HepG2 (cell line): Measurements from ENCODE around the gene ZDHHC14. TPM values are rescaled to one million over a fixed set of nuclear protein-coding genes. Genes with fewer than 3 reads are reported as not detected.

Experiments used
- ATAC-seq: fragments of 200-7000 bp; cut with Tn5 transposase; 3 replicates; pipeline ENCODE4 v1.9.1; 2020; ENCODE audit warnings: mild to moderate bottlenecking, moderate library complexity
- BruUV-seq: library from RNA; stranded (reverse); fragments of 400-500 nt; replicated peaks from 2 replicates; lab custom pipeline; 2021; lab: Mats Ljungman, UMichigan
- CTCF ChIA-PET: fragments of 300-600 bp; formaldehyde crosslinking; extraction: SDS; loops from one replicate; lab custom pipeline; 2021; ENCODE audit warnings: low total read pairs, inconsistent platforms, low intra/inter-chr PET ratio; lab: Yijun Ruan, JAX
- POLR2A ChIA-PET: fragments of 350-600 bp; sonication (Branson Sonifier 250); formaldehyde crosslinking; loops from one replicate; lab custom pipeline; 2020; ENCODE audit warnings: antibody characterized with exemption, inconsistent platforms; lab: Yijun Ruan, JAX
- DNase-seq: peaks from one replicate; pipeline ENCODE4 v3.0.0-alpha.2; 2015; ENCODE audit warnings: low spot score
- FAIRE-seq: peaks from 3 replicates; lab custom pipeline; 2011; peaks lifted over from hg19 to GRCh38; lab: Jason Lieb, UNC
- H2AFZ ChIP-seq: one replicate; pipeline ENCODE4 v1.6.1; 2011; ENCODE audit warnings: low read length, inconsistent platforms
- H3K27ac ChIP-seq: fragments of 300-600 bp; 3 replicates; pipeline ENCODE4 v1.8.0; 2011; ENCODE audit warnings: mixed run types, mild to moderate bottlenecking, mixed read lengths, low read length, inconsistent platforms; ENCODE audit not compliant: insufficient read depth; ENCODE audit errors: extremely low read length
- H3K27me3 ChIP-seq, 2 experiments: fragments of 200-600 bp in 1 of 2; 2 replicates in 1 of 2; 3 replicates in 1 of 2; pipeline versions ENCODE4 v1.6.0 to v1.8.0; 2011; ENCODE audit warnings: low read length in 2 of 2, mild to moderate bottlenecking in 2 of 2, moderate library complexity in 2 of 2, inconsistent platforms in 1 of 2; ENCODE audit not compliant: insufficient read depth in 2 of 2, control insufficient read depth in 1 of 2
- H3K36me3 ChIP-seq, 2 experiments: fragments of 200-600 bp in 1 of 2; replicated peaks in 1 of 2; 2 replicates in 1 of 2; 3 replicates in 1 of 2; pipeline versions ENCODE4 v1.5.1 to v1.8.0; 2011; ENCODE audit warnings: low read length in 2 of 2, inconsistent platforms in 1 of 2; ENCODE audit not compliant: insufficient read depth in 2 of 2, control insufficient read depth in 1 of 2
- H3K4me1 ChIP-seq: 2 replicates; pipeline ENCODE4 v1.5.1; 2012; ENCODE audit warnings: low read length, inconsistent platforms; ENCODE audit not compliant: insufficient read depth
- H3K4me2 ChIP-seq: 2 replicates; pipeline ENCODE4 v1.6.0; 2011; ENCODE audit warnings: low read depth, low read length, inconsistent platforms
- H3K4me3 ChIP-seq, 3 experiments: fragments of 200-600 bp in 1 of 3; sonication (generic), shearing (Covaris generic) in 1 of 3; replicated peaks in 1 of 3; 2 replicates each; pipeline ENCODE4 v1.5.1; 2011 to 2016; ENCODE audit warnings: low read length in 3 of 3, inconsistent platforms in 2 of 3, low read depth in 2 of 3, mild to moderate bottlenecking in 2 of 3, control low read depth in 1 of 3, mixed read lengths in 1 of 3; ENCODE audit not compliant: insufficient read depth in 1 of 3
- H3K79me2 ChIP-seq: one replicate; pipeline ENCODE4 v1.6.1; 2011; ENCODE audit warnings: low read length, inconsistent platforms; ENCODE audit not compliant: insufficient read depth
- H3K9ac ChIP-seq: 2 replicates; pipeline ENCODE4 v1.6.0; 2011; ENCODE audit warnings: mild to moderate bottlenecking, low read depth, low read length, inconsistent platforms; ENCODE audit not compliant: insufficient read depth
- H3K9me3 ChIP-seq: 2 replicates; pipeline ENCODE4 v1.5.1; 2012; ENCODE audit warnings: mild to moderate bottlenecking, low read length
- H4K20me1 ChIP-seq: 2 replicates; pipeline ENCODE4 v1.6.0; 2011; ENCODE audit warnings: inconsistent platforms, mild to moderate bottlenecking, low read length, moderate library complexity; ENCODE audit not compliant: insufficient read depth
- ARNT ChIP-seq: fragments of 450-650 bp; IDR thresholded peaks from 2 replicates; pipeline ENCODE4 v1.6.1; 2017
- ISL2 ChIP-seq: sonication (generic); formaldehyde crosslinking; IDR thresholded peaks from 2 replicates; pipeline ENCODE4 v1.5.0; 2020; ENCODE audit warnings: missing genetic modification reagents
- MIER2 ChIP-seq: IDR thresholded peaks from 2 replicates; pipeline ENCODE4 v1.6.1; 2016; ENCODE audit warnings: missing biosample characterization, missing genetic modification reagents
- NR2F1 ChIP-seq, 2 experiments: fragments of 450-650 bp in 1 of 2; formaldehyde crosslinking in 1 of 2; IDR thresholded peaks; 2 replicates each; pipeline versions ENCODE4 v1.5.0 to v1.6.1; 2016 to 2020; ENCODE audit warnings: mild to moderate bottlenecking in 1 of 2, missing compliant biosample characterization in 1 of 2, missing genetic modification reagents in 1 of 2, moderate library complexity in 1 of 2
- POGZ ChIP-seq: sonication (generic); formaldehyde crosslinking; IDR thresholded peaks from 2 replicates; pipeline ENCODE4 v1.4.0; 2020; ENCODE audit warnings: mild to moderate bottlenecking, missing genetic modification reagents
- PTBP1 ChIP-seq: fragments of 200-400 bp; formaldehyde crosslinking; IDR thresholded peaks from 2 replicates; pipeline ENCODE4 v1.6.1; 2018; ENCODE audit warnings: low read length, low read depth; ENCODE audit not compliant: poor library complexity, severe bottlenecking
- RFX5 ChIP-seq: IDR thresholded peaks from 2 replicates; pipeline ENCODE4 v1.6.1; 2011; ENCODE audit warnings: low read depth, low read length, improper control_type of control experiment
- SRSF1 ChIP-seq: fragments of 200-400 bp; formaldehyde crosslinking; optimal IDR thresholded peaks from 2 replicates; pipeline ENCODE3; 2017; ENCODE audit warnings: mild to moderate bottlenecking, low read depth, low read length, moderate library complexity
- TBX2 ChIP-seq: sonication (generic); formaldehyde crosslinking; IDR thresholded peaks from 2 replicates; pipeline ENCODE4 v1.5.0; 2020; ENCODE audit warnings: missing genetic modification reagents, mild to moderate bottlenecking, borderline replicate concordance
- XBP1 ChIP-seq: sonication (generic); formaldehyde crosslinking; IDR thresholded peaks from 2 replicates; pipeline ENCODE4 v1.5.0; 2020; ENCODE audit warnings: missing genetic modification reagents
- ZFYVE20 ChIP-seq: sonication (generic); formaldehyde crosslinking; IDR thresholded peaks from 2 replicates; pipeline ENCODE4 v1.8.0; 2023; ENCODE audit warnings: low read depth, mild to moderate bottlenecking, moderate library complexity, missing genetic modification reagents, borderline replicate concordance
- ZHX1 ChIP-seq: sonication (generic); formaldehyde crosslinking; IDR thresholded peaks from 2 replicates; pipeline ENCODE4 v1.8.1; 2022; ENCODE audit warnings: low read depth, mild to moderate bottlenecking, missing genetic modification reagents
- ZNF549 ChIP-seq: sonication (generic); formaldehyde crosslinking; IDR thresholded peaks from 2 replicates; pipeline ENCODE4 v1.5.0; 2020; ENCODE audit warnings: missing genetic modification reagents
- ZSCAN20 ChIP-seq: sonication (generic); formaldehyde crosslinking; IDR thresholded peaks from 2 replicates; pipeline ENCODE4 v1.4.0; 2020; ENCODE audit warnings: missing genetic modification reagents, mild to moderate bottlenecking, borderline replicate concordance
- WGBS: methylation state at CpG from one replicate; pipeline ENCODE4 v1.1.6; 2017; ENCODE audit warnings: low lambda C conversion rate; 5-methylcytosine and 5-hydroxymethylcytosine counted together
- in situ Hi-C: cut with HindIII; loops from 2 replicates; pipeline ENCODE4 v1.10.0; 2017; ENCODE audit warnings: low pct_unique_long_range_greater_than_20kb; ENCODE audit not compliant: extremely low pct_ligation_motif_present
- intact Hi-C: fragments of 100-400 bp; cut with micrococcal nuclease; formaldehyde crosslinking; loops from one replicate; pipeline ENCODE4 v1.10.0; 2022; ENCODE audit not compliant: unreplicated experiment
- polyA plus RNA-seq, 8 experiments: library from polyadenylated mRNA; depleted of rRNA in 3 of 8; stranded (reverse) in 7 of 8; unstranded in 1 of 8; fragments of >200 nt; fragmentation: Illumina TruSeq in 4 of 8; extraction: Trizol in 4 of 8; gene quantifications; 2 replicates each; pipeline versions ENCODE4 v1.2.1 to v1.2.3, GENCODE V29; 2011 to 2016; ENCODE audit warnings: low read depth in 4 of 8, missing spikeins in 1 of 8, mixed read lengths in 1 of 8; ENCODE audit not compliant: insufficient read depth in 1 of 8
- total RNA-seq, 5 experiments: library from RNA; depleted of rRNA; stranded (reverse); fragments of >200 nt; fragmentation: Illumina TruSeq; extraction: Trizol; gene quantifications; 2 replicates each; pipeline ENCODE4 v1.2.3, GENCODE V29; 2016; ENCODE audit warnings: low read depth in 1 of 5
- TF ChIP-seq, protein P1 (sequence below), 2 experiments: IDR thresholded peaks; 2 replicates each; pipeline ENCODE4 v1.6.1; 2011 to 2012; ENCODE audit warnings: low read length in 2 of 2, borderline replicate concordance in 1 of 2, low read depth in 1 of 2, mild to moderate bottlenecking in 1 of 2, moderate library complexity in 1 of 2

Gene ZDHHC14
- total and polyA plus RNA-seq, 2 of the 13 experiments (the other 11 are each of a cell fraction or from before 2014, with no cell fraction given) = 3.7 to 9.5 TPM

DNA sequence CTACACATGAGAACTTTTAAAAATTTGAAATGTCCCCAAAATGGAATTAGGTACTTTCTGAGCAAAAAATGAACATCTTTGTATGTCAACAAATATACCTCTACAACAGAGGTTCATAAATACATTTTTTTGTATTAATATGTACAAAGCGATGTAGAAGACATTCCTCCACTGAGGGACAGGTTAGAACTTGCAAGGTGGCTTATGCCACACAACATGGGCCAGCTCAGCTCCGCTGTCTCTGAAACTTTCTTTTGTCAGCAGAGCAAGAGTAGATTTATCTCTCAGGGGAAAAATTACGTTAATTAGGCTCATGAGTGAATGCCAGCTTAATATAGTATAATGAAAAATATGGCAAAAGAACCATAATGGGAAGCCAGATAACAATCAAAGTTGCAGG, 47.0 kb upstream of the ZDHHC14 start:
- ChIA-PET CTCF (interaction anchor here (4.3 kb wide), 1 partner anchor 19 kb away, joined by 60 read pairs; no protein-coding TSS in a partner anchor), POLR2A (interaction anchor here (6.0 kb wide), 1 partner anchor 10 kb away, joined by 42 read pairs; the partner anchor contains the start of gene TMEM242)
- H3K4me1 ChIP-seq = peaks cover 13% of the 10 kb centered on the region
- no peak for TF ChIP-seq ZSCAN20 (CRISPR knock-in tag)
- no peak for TF ChIP-seq ZNF549 (CRISPR knock-in tag)
- TF ChIP-seq POGZ = no peak
- no peak for TF ChIP-seq MIER2 (CRISPR knock-in tag)
- no peak for TF ChIP-seq TBX2 (CRISPR knock-in tag)
- TF ChIP-seq, protein P1, sequence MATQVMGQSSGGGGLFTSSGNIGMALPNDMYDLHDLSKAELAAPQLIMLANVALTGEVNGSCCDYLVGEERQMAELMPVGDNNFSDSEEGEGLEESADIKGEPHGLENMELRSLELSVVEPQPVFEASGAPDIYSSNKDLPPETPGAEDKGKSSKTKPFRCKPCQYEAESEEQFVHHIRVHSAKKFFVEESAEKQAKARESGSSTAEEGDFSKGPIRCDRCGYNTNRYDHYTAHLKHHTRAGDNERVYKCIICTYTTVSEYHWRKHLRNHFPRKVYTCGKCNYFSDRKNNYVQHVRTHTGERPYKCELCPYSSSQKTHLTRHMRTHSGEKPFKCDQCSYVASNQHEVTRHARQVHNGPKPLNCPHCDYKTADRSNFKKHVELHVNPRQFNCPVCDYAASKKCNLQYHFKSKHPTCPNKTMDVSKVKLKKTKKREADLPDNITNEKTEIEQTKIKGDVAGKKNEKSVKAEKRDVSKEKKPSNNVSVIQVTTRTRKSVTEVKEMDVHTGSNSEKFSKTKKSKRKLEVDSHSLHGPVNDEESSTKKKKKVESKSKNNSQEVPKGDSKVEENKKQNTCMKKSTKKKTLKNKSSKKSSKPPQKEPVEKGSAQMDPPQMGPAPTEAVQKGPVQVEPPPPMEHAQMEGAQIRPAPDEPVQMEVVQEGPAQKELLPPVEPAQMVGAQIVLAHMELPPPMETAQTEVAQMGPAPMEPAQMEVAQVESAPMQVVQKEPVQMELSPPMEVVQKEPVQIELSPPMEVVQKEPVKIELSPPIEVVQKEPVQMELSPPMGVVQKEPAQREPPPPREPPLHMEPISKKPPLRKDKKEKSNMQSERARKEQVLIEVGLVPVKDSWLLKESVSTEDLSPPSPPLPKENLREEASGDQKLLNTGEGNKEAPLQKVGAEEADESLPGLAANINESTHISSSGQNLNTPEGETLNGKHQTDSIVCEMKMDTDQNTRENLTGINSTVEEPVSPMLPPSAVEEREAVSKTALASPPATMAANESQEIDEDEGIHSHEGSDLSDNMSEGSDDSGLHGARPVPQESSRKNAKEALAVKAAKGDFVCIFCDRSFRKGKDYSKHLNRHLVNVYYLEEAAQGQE (IDR thresholded peaks at IDR 0.05; ENCODE audit: borderline replicate concordance in 1 of 2, low read depth in 1 of 2, low read length in 2 of 2) = no peak
- TF ChIP-seq SRSF1 = no peak
- no peak for TF ChIP-seq ZHX1
- TF ChIP-seq ZFYVE20 (CRISPR knock-in tag) = no peak
- TF ChIP-seq NR2F1 (CRISPR knock-in tag; IDR thresholded peaks at IDR 0.05) = no peak
- TF ChIP-seq RFX5 = no peak
- TF ChIP-seq PTBP1 = no peak
- no peak for TF ChIP-seq ARNT
- no peak for TF ChIP-seq ISL2 (CRISPR knock-in tag)
- no peak for TF ChIP-seq XBP1 (CRISPR knock-in tag)
- no peaks in the 10 kb centered on the region for H3K79me2 ChIP-seq
- no peak for ATAC-seq
- no peaks in the 10 kb centered on the region for H3K9me3 ChIP-seq
- in situ Hi-C loops (no loop called here), intact Hi-C loops (no loop called here)
- no peak for FAIRE-seq
- H3K9ac ChIP-seq = no peak overlapping the region
- H3K27ac ChIP-seq = no peak overlapping the region
- no peaks in the 10 kb centered on the region for H4K20me1 ChIP-seq
- BruUV-seq = no TSS peak
- WGBS = 64% methylated on average over 3 of the region's 3 CpGs
- H3K4me2 ChIP-seq = no peak overlapping the region
- peaks cover 0 to 10% of the 10 kb centered on the region in 2 experiments; a peak in 2 of 5 replicates for H3K27me3 ChIP-seq
- H3K36me3 ChIP-seq = no peaks in the 10 kb centered on the region
- H2AFZ ChIP-seq = no peak overlapping the region
- DNase-seq = no peak
- no peak overlapping the region for H3K4me3 ChIP-seq
